Kidney (tissue), 14 donors: ENCODE measurements around the gene XYLT1. TPM values are rescaled to one million over a fixed set of nuclear protein-coding genes. Genes with fewer than 3 reads are reported as not detected.

Experiments
- DNase-seq, 5 donors: peaks; one replicate each; pipeline ENCODE4 v3.0.0-alpha.2; 2013 to 2020
- FAIRE-seq: peaks from 2 replicates; lab custom pipeline; 2012; peaks lifted over from hg19 to GRCh38; lab: Jason Lieb, UNC
- H3K27ac ChIP-seq, 2 donors: one replicate each; pipeline ENCODE4 v1.7.0; 2013; ENCODE audit warnings: low read depth in 2 of 2, low read length in 2 of 2, inconsistent platforms in 1 of 2
- H3K27me3 ChIP-seq: one replicate; pipeline ENCODE4 v1.7.1; 2013; ENCODE audit warnings: low read length, inconsistent platforms; ENCODE audit not compliant: control insufficient read depth, insufficient read depth
- H3K36me3 ChIP-seq, 3 donors: one replicate each; pipeline versions ENCODE4 v1.7.0 to v1.7.1; 2013; ENCODE audit warnings: low read length in 3 of 3, control low read depth in 1 of 3, inconsistent platforms in 1 of 3; ENCODE audit not compliant: insufficient read depth in 3 of 3, control insufficient read depth in 2 of 3
- H3K4me1 ChIP-seq, 3 donors: one replicate each; pipeline versions ENCODE4 v1.7.0 to v1.7.1; 2013; ENCODE audit warnings: low read length in 3 of 3, inconsistent platforms in 1 of 3, low read depth in 1 of 3; ENCODE audit not compliant: control insufficient read depth in 2 of 3, insufficient read depth in 2 of 3
- H3K4me3 ChIP-seq, 3 donors: one replicate each; pipeline versions ENCODE4 v1.7.0 to v1.8.1; 2013; ENCODE audit warnings: low read length in 3 of 3, control low read depth in 1 of 3, inconsistent platforms in 1 of 3
- H3K9ac ChIP-seq, 3 donors: one replicate each; pipeline versions ENCODE4 v1.7.0 to v1.7.1; 2013; ENCODE audit warnings: low read length in 3 of 3, control low read depth in 1 of 3, inconsistent platforms in 1 of 3
- H3K9me3 ChIP-seq, 3 donors: one replicate each; pipeline versions ENCODE4 v1.7.0 to v1.7.1; 2013; ENCODE audit warnings: low read length in 3 of 3, control low read depth in 1 of 3, inconsistent platforms in 1 of 3; ENCODE audit not compliant: control insufficient read depth in 2 of 3, insufficient read depth in 1 of 3
- intact Hi-C: fragments of 100-400 bp; cut with DNase I; formaldehyde crosslinking; loops from one replicate; pipeline ENCODE4 v1.11.1; 2022
- polyA plus RNA-seq: library from polyadenylated mRNA; stranded (reverse); fragments of 350-450 nt; fragmentation: Illumina TruSeq; extraction: RNeasy Lipid Tissue Mini Kit (QIAGEN cat#74804); gene quantifications from one replicate; pipeline ENCODE4 v1.2.3, GENCODE V29; 2014; ENCODE audit warnings: low read depth, low replicate concordance; ENCODE audit not compliant: insufficient read depth
- total RNA-seq: library from RNA; stranded (reverse); fragmentation: NEBNext Ultra II Directional; extraction: Animal tissue kit (Norgen Biotek cat#: 25700); gene quantifications from one replicate; pipeline ENCODE4 v1.2.1, GENCODE V29; 2021
- TF ChIP-seq, protein P1 (sequence below): IDR thresholded peaks from 3 replicates; pipeline ENCODE4 v1.5.1; 2012; ENCODE audit warnings: mild to moderate bottlenecking, moderate library complexity, borderline replicate concordance; ENCODE audit not compliant: insufficient read depth; ENCODE audit errors: extremely low read depth
- donor health status: control.
- donor health status: control.
- donor health status: control.
- donor health status: control.
- donor health status: control.
- donor health status: DM: yes; HTN: yes; CAD: no.
- donor health status: Normal renal cell carcinoma (clear cell type).

The XYLT1 gene
- total and polyA plus RNA-seq, 2 donors from 2014 or later = 0.52 to 7.6 TPM

DNA sequence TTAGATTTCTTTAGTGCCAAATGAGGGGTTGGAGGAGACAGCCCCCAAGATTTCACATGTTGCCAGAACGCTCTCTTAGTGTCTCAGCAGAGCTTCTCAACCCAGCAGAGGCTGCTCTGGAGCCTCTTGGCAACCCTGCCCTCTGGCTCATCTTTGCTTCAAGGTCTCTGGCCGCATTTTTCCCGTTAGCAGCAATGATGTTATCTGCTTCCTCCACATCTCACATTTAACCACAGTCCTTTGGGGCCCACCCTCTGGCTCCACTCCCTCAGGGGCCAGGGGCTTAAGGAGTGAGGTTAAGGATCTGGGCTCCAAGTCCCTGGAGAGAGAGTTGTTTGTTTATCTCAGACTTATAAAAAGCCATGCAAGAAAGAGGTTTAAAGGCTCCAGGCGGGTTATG is 3.3 kb upstream of the XYLT1 start:
- TF ChIP-seq, protein P1, sequence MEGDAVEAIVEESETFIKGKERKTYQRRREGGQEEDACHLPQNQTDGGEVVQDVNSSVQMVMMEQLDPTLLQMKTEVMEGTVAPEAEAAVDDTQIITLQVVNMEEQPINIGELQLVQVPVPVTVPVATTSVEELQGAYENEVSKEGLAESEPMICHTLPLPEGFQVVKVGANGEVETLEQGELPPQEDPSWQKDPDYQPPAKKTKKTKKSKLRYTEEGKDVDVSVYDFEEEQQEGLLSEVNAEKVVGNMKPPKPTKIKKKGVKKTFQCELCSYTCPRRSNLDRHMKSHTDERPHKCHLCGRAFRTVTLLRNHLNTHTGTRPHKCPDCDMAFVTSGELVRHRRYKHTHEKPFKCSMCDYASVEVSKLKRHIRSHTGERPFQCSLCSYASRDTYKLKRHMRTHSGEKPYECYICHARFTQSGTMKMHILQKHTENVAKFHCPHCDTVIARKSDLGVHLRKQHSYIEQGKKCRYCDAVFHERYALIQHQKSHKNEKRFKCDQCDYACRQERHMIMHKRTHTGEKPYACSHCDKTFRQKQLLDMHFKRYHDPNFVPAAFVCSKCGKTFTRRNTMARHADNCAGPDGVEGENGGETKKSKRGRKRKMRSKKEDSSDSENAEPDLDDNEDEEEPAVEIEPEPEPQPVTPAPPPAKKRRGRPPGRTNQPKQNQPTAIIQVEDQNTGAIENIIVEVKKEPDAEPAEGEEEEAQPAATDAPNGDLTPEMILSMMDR = no peak
- Histone ChIP-seq H3K4me1 (peaks cover 0 to 12% (median 0%) of the 10 kb centered on the region in 3 donors), H3K4me3 (no peak overlapping the region), H3K27me3 (peaks cover under 1% of the 10 kb centered on the region), H3K9ac (no peak overlapping the region), H3K9me3 (no peaks in the 10 kb centered on the region), H3K36me3 (no peaks in the 10 kb centered on the region), H3K27ac (no peak overlapping the region)
- intact Hi-C loops = no loop called here
- FAIRE-seq = no peak
- peak in 1 of 5 donors; percentile 86 for DNase-seq

DNA sequence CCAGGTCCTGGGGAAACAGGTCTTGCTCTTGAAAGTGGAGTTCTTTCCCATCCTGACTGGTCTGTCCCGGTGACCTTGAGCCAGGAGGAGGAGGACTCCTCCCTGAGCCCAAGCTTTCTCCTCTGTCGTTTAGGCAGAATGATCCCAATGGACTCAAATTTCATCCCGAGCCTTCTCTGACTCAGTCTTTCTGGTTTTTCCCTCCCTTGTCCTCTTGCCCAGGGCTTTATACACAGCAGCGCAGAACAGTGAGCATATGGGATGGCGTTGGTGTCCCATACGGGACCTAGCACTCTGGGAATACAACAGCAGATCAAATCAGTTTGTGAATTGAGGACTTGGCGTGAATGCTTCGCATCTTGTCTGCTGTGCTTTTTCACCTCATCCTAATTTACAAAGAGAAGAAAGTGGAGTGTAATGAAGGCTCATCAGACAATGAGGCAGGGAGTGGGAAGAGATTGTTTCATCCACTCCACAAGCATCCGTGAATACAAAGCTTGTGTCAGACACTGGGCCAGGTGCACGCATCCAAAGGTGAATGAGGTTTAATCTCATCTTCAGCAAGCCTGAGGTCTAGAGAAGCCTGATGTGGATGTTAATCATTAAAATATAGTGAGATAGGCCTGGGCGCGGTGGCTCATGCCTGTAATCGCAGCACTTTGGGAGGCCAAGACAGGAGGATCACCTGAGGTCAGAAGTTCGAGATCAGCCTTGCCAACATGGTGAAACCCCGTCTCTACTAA is 1.1 kb upstream of the XYLT1 start:
- Histone ChIP-seq H3K9me3 (no peaks in the 10 kb centered on the region), H3K9ac (no peak overlapping the region), H3K4me1 (peaks cover 0 to 12% (median 0%) of the 10 kb centered on the region in 3 donors), H3K27ac (no peak overlapping the region), H3K36me3 (no peaks in the 10 kb centered on the region), H3K4me3 (no peak overlapping the region), H3K27me3 (peaks cover 4% of the 10 kb centered on the region)
- TF ChIP-seq, protein P1 = no peak
- no peak for DNase-seq
- FAIRE-seq = no peak
- intact Hi-C loops = no loop called here

DNA sequence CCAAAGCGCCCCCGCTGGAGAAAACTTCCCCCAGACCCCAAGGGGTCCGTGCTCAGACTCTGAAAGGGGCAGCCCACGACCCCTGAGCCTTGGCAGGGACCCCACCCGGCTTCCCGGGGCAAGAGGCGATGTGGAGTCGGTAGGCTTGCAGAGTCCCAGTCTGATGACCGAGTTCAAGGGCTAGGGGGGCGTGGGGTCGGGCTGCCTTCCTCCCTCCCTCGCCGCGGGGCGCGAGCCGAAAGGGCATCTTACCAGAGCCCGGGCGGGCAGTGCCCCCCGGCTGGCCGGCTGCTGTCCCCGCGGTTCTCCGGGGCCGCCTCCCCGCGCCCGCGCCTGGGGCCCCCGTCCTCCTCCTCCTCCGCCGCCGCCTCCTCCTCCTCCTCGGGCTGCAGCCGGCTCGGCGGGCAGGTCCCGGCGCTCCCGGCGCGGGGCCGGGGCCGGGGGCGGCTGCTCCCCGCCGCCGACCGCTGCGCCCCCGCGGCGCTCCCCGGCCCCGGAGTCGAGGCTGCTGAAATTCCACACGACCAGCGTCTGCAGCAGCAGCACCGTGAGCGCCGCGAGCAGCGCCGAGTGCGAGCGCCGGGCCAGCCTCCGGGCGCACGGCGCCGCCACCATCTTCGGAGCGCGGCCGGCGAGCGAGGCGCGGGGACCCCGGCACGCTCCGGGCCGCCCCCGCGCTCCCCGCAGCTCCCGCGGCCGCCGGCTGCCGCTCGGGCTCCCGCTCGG is 415 bp downstream of the XYLT1 start:
- no peak overlapping the region for H3K9ac ChIP-seq
- no peak overlapping the region for H3K27ac ChIP-seq
- peaks cover 0 to 9% (median 0%) of the 10 kb centered on the region in 3 donors for H3K4me1 ChIP-seq
- no peaks in the 10 kb centered on the region for H3K9me3 ChIP-seq
- peak; percentile 33 to 83 (median 54) for DNase-seq
- FAIRE-seq = no peak
- peak overlapping the region; percentile 50 to 55 (median 53) for H3K4me3 ChIP-seq
- intact Hi-C loops = no loop called here
- TF ChIP-seq, protein P1 = no peak
- no peaks in the 10 kb centered on the region for H3K36me3 ChIP-seq
- peaks cover 4% of the 10 kb centered on the region for H3K27me3 ChIP-seq
